H1 (cell line): ENCODE measurements around the gene PASK. TPM values are rescaled to one million over a fixed set of nuclear protein-coding genes. Genes with fewer than 3 reads are reported as not detected.

ENCODE experiments used
- CTCF ChIA-PET: fragments of 300-600 bp; sonication (Branson Sonifier 250); formaldehyde crosslinking; loops from one replicate; lab custom pipeline; 2021; ENCODE audit not compliant: partially characterized antibody; lab: Charles Lee
- POLR2A ChIA-PET: fragments of 300-600 bp; sonication (Branson Sonifier 250); formaldehyde crosslinking; loops from one replicate; lab custom pipeline; 2021; ENCODE audit warnings: inconsistent platforms; ENCODE audit not compliant: partially characterized antibody; lab: Charles Lee
- DNase-seq, 2 experiments: peaks; one replicate each; pipeline versions ENCODE4 v3.0.0 to v3.0.0-alpha.2; 2010 to 2022; ENCODE audit warnings: low spot score in 2 of 2, low read depth in 1 of 2, mixed read lengths in 1 of 2
- FAIRE-seq: peaks from 2 replicates; lab custom pipeline; 2011; peaks lifted over from hg19 to GRCh38; lab: Jason Lieb, UNC
- H2AFZ ChIP-seq: 2 replicates; pipeline ENCODE4 v1.8.1; 2012; ENCODE audit warnings: low read length, inconsistent platforms
- H2AK5ac ChIP-seq: 2 replicates; pipeline ENCODE4 v1.6.1; 2013; ENCODE audit warnings: low read depth, low read length
- H2BK120ac ChIP-seq: replicated peaks from 2 replicates; pipeline ENCODE3; 2013; ENCODE audit warnings: low read depth, low read length, inconsistent platforms
- H2BK12ac ChIP-seq: 2 replicates; pipeline ENCODE4 v1.6.1; 2013; ENCODE audit warnings: low read depth, low read length
- H2BK15ac ChIP-seq: 2 replicates; pipeline ENCODE4 v1.6.1; 2013; ENCODE audit warnings: low read length
- H2BK20ac ChIP-seq: 2 replicates; pipeline ENCODE4 v1.6.1; 2013; ENCODE audit warnings: low read length
- H2BK5ac ChIP-seq: 2 replicates; pipeline ENCODE4 v1.6.1; 2013; ENCODE audit warnings: low read depth, low read length
- H3K14ac ChIP-seq: 2 replicates; pipeline ENCODE4 v1.6.1; 2013; ENCODE audit warnings: inconsistent platforms; ENCODE audit not compliant: insufficient read length
- H3K18ac ChIP-seq: 2 replicates; pipeline ENCODE4 v1.6.1; 2013; ENCODE audit warnings: low read length; ENCODE audit errors: extremely low read depth
- H3K23ac ChIP-seq: 2 replicates; pipeline ENCODE4 v1.6.1; 2013; ENCODE audit warnings: inconsistent platforms; ENCODE audit not compliant: insufficient read length
- H3K23me2 ChIP-seq: 2 replicates; pipeline ENCODE4 v1.6.1; 2013; ENCODE audit warnings: low read depth, low read length
- H3K27ac ChIP-seq: 2 replicates; pipeline ENCODE4 v1.6.1; 2011; ENCODE audit warnings: low read depth, low read length, inconsistent platforms
- H3K27me3 ChIP-seq, 4 experiments: replicated peaks in 1 of 4; 1 replicate in 1 of 4; 2 replicates in 3 of 4; pipeline versions ENCODE4 v1.6.1 to v1.8.1; 2011 to 2013; ENCODE audit warnings: low read length in 3 of 4, mild to moderate bottlenecking in 3 of 4, inconsistent platforms in 2 of 4, mixed read lengths in 2 of 4, moderate library complexity in 1 of 4; ENCODE audit not compliant: control insufficient read depth in 3 of 4, insufficient read depth in 3 of 4; ENCODE audit errors: extremely low read depth in 1 of 4
- H3K36me3 ChIP-seq, 4 experiments: 2 replicates each; pipeline versions ENCODE4 v1.6.1 to v1.8.1; 2011 to 2013; ENCODE audit warnings: mild to moderate bottlenecking in 4 of 4, low read length in 3 of 4, moderate library complexity in 2 of 4, control low read depth in 1 of 4, inconsistent platforms in 1 of 4; ENCODE audit not compliant: insufficient read depth in 4 of 4, control insufficient read depth in 2 of 4
- H3K4ac ChIP-seq: replicated peaks from 2 replicates; pipeline ENCODE3; 2013; ENCODE audit warnings: low read length, low read depth, mixed read lengths, inconsistent platforms; ENCODE audit not compliant: insufficient read length
- H3K4me1 ChIP-seq, 4 experiments: replicated peaks in 1 of 4; 1 replicate in 1 of 4; 2 replicates in 3 of 4; pipeline versions ENCODE4 v1.6.1 to v1.8.1; 2011 to 2013; ENCODE audit warnings: low read length in 3 of 4, inconsistent platforms in 2 of 4, mixed read lengths in 1 of 4; ENCODE audit not compliant: insufficient read depth in 4 of 4, control insufficient read depth in 3 of 4
- H3K4me2 ChIP-seq, 2 experiments: 2 replicates each; pipeline versions ENCODE4 v1.6.1 to v1.8.1; 2011 to 2013; ENCODE audit warnings: low read depth in 2 of 2, low read length in 2 of 2, control low read depth in 1 of 2, inconsistent platforms in 1 of 2, mild to moderate bottlenecking in 1 of 2; ENCODE audit not compliant: insufficient read depth in 1 of 2
- H3K4me3 ChIP-seq, 4 experiments: fragments of 200-600, 300-600 bp in 1 of 4; sonication (generic), shearing (Covaris generic), sonication (Bioruptor Twin) in 1 of 4; 2 replicates each; pipeline versions ENCODE4 v1.5.1 to v1.8.1; 2011 to 2016; ENCODE audit warnings: low read length in 4 of 4, low read depth in 3 of 4, control low read depth in 2 of 4, inconsistent platforms in 2 of 4, mild to moderate bottlenecking in 2 of 4, mixed read lengths in 1 of 4, moderate library complexity in 1 of 4; ENCODE audit not compliant: insufficient read depth in 2 of 4; ENCODE audit errors: extremely low read depth in 1 of 4
- H3K56ac ChIP-seq: replicated peaks from 2 replicates; pipeline ENCODE3; 2013; ENCODE audit warnings: low read depth, mild to moderate bottlenecking, mixed read lengths, low read length, inconsistent platforms; ENCODE audit not compliant: insufficient read length
- H3K79me1 ChIP-seq: 2 replicates; pipeline ENCODE4 v1.6.1; 2013; ENCODE audit warnings: low read depth, low read length, control low read depth
- H3K79me2 ChIP-seq, 2 experiments: 2 replicates each; pipeline versions ENCODE4 v1.6.1 to v1.8.1; 2012 to 2013; ENCODE audit warnings: low read length in 2 of 2, mild to moderate bottlenecking in 2 of 2, inconsistent platforms in 1 of 2; ENCODE audit not compliant: insufficient read depth in 2 of 2, control insufficient read depth in 1 of 2
- H3K9ac ChIP-seq, 4 experiments: replicated peaks in 1 of 4; 1 replicate in 1 of 4; 2 replicates in 3 of 4; pipeline versions ENCODE4 v1.6.1 to v1.8.1; 2011 to 2013; ENCODE audit warnings: low read depth in 3 of 4, low read length in 3 of 4, control low read depth in 2 of 4, mild to moderate bottlenecking in 2 of 4, moderate library complexity in 2 of 4, inconsistent platforms in 1 of 4; ENCODE audit errors: extremely low read depth in 1 of 4
- H3K9me3 ChIP-seq, 2 experiments: 2 replicates each; pipeline versions ENCODE4 v1.6.1 to v1.8.1; 2012 to 2013; ENCODE audit warnings: mild to moderate bottlenecking in 2 of 2, moderate library complexity in 2 of 2, control low read depth in 1 of 2, inconsistent platforms in 1 of 2, low read depth in 1 of 2, low read length in 1 of 2, mixed read lengths in 1 of 2; ENCODE audit not compliant: insufficient read depth in 2 of 2
- H4K20me1 ChIP-seq, 2 experiments: replicated peaks in 1 of 2; 2 replicates each; pipeline versions ENCODE3 to v1.8.1; 2011 to 2013; ENCODE audit warnings: inconsistent platforms in 2 of 2, low read length in 2 of 2, mild to moderate bottlenecking in 1 of 2; ENCODE audit not compliant: insufficient read depth in 2 of 2, control insufficient read depth in 1 of 2
- H4K5ac ChIP-seq: 2 replicates; pipeline ENCODE4 v1.6.1; 2013; ENCODE audit warnings: low read length, low read depth, mixed read lengths, inconsistent platforms; ENCODE audit not compliant: insufficient read length
- H4K8ac ChIP-seq: 2 replicates; pipeline ENCODE4 v1.8.0; 2013; ENCODE audit warnings: mild to moderate bottlenecking, moderate library complexity, low read length, inconsistent platforms; ENCODE audit not compliant: insufficient read depth; ENCODE audit errors: extremely low read depth
- H4K91ac ChIP-seq: replicated peaks from 2 replicates; pipeline ENCODE3; 2013; ENCODE audit warnings: low read length, mixed read lengths, inconsistent platforms; ENCODE audit not compliant: insufficient read length
- BACH1 ChIP-seq: IDR thresholded peaks from 2 replicates; pipeline ENCODE4 v1.6.1; 2012; ENCODE audit warnings: low read length, improper control_type of control experiment
- FOSL1 ChIP-seq: IDR thresholded peaks from 2 replicates; pipeline ENCODE4 v1.6.1; 2011; ENCODE audit warnings: mild to moderate bottlenecking, low read depth, low read length, moderate library complexity; ENCODE audit not compliant: insufficient read depth
- PHF8 ChIP-seq: fragments of 200-600 bp; sonication (generic); conservative IDR thresholded peaks from 2 replicates; pipeline ENCODE4 v1.7.1; 2012; ENCODE audit warnings: low read depth, mild to moderate bottlenecking, inconsistent platforms, low read length, moderate library complexity
- TEAD4 ChIP-seq: IDR thresholded peaks from 2 replicates; pipeline ENCODE4 v1.6.1; 2012; ENCODE audit warnings: low read depth, low read length, inconsistent platforms, mixed read lengths
- YY1 ChIP-seq: IDR thresholded peaks from 2 replicates; pipeline ENCODE4 v1.6.1; 2011; ENCODE audit warnings: low read depth, mild to moderate bottlenecking, low read length
- ZNF274 ChIP-seq: IDR thresholded peaks from 2 replicates; pipeline ENCODE4 v1.7.0; 2012; ENCODE audit warnings: low read length, borderline replicate concordance; ENCODE audit errors: extremely low read depth
- WGBS, 2 experiments: shearing (Covaris generic) in 1 of 2; methylation state at CpG; one replicate each; pipeline versions ENCODE4 v1.1.6 to v1.1.7; 2013 to 2015; ENCODE audit warnings: low lambda C conversion rate in 2 of 2, mixed read lengths in 2 of 2, inconsistent platforms in 1 of 2, low coverage in 1 of 2, missing lambda C conversion rate in 1 of 2; ENCODE audit not compliant: insufficient replicate concordance in 2 of 2, insufficient coverage in 1 of 2, insufficient read length in 1 of 2; ENCODE audit errors: extremely low coverage in 1 of 2, missing lambda C conversion rate in 1 of 2; 5-methylcytosine and 5-hydroxymethylcytosine counted together
- polyA plus RNA-seq, 7 experiments: library from polyadenylated mRNA; depleted of rRNA in 3 of 7; stranded (reverse) in 5 of 7; unstranded in 2 of 7; fragments of >200 nt in 5 of 7; fragments of 200-250 nt in 2 of 7; gene quantifications; 1 replicate in 5 of 7; 2 replicates in 1 of 7; 4 replicates in 1 of 7; pipeline versions ENCODE4 v1.2.1 to v1.2.3, GENCODE V29; 2011 to 2013; ENCODE audit warnings: missing spikeins in 2 of 7, mixed read lengths in 2 of 7
- total RNA-seq: library from RNA; stranded (reverse); fragmentation: NEBNext Ultra II Directional; extraction: Animal tissue kit (Norgen Biotek cat#: 25700); gene quantifications from 2 replicates; pipeline ENCODE4 v1.2.1, GENCODE V29; 2021
- TF ChIP-seq, protein P1 (sequence below): IDR thresholded peaks from 2 replicates; pipeline ENCODE4 v1.6.1; 2012; ENCODE audit warnings: low read length, inconsistent platforms
- TF ChIP-seq, protein P2 (sequence below), 3 experiments: IDR thresholded peaks; 1 replicate in 2 of 3; 2 replicates in 1 of 3; pipeline versions ENCODE4 v1.5.1 to v1.6.1; 2011; ENCODE audit warnings: low read length in 3 of 3, mild to moderate bottlenecking in 3 of 3, inconsistent platforms in 2 of 3, low read depth in 1 of 3, moderate library complexity in 1 of 3; ENCODE audit not compliant: insufficient read depth in 1 of 3; ENCODE audit errors: control extremely low read depth in 1 of 3

The PASK gene
- total and polyA plus RNA-seq, 2 of the 8 experiments (the other 6 are each of a cell fraction or from before 2014, with no cell fraction given), result 20.5 to 66.1 TPM

DNA sequence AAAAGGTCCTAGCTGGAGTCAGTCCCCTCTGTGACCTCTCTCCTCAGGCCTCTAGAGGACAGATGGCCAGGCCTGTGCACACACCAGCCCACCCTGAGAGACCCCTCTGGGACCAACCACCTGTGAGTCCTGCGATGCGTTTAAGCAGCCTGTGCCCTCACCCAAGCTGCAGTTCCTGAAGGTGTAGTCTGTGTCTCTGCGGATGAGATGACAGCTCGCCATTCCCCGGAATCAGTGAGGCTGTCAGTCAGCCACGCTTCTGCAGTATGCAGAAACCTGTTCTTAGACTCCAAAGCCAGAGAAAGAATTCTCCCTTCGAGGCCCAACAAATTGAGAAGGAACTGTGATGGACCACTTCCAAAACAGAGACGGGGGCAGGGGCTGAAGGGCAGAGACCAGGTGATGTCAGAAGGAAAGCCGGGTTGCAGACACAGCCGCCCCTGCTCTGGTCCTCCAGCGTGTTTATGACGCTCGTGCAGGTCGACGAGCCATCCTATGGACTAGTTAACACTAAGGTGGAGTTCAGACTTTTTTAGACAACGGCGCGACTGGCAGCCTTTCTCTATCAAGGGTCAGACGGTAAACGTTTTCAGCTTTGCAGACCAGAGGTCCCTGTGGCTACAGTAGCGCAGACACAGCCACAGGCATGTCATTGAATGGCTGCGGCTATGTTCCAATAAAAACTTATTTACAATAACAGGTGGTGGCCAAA lies 57.4 kb downstream of the PASK start:
- peaks cover 13 to 37% (median 29%) of the 10 kb centered on the region in 4 experiments for H3K36me3 ChIP-seq
- no peaks in the 10 kb centered on the region for H3K27me3 ChIP-seq
- H3K23ac ChIP-seq, result no peak overlapping the region
- no peak overlapping the region for H2BK15ac ChIP-seq
- no peak for DNase-seq
- no peak overlapping the region for H2BK12ac ChIP-seq
- H3K27ac ChIP-seq, result no peak overlapping the region
- H2BK120ac ChIP-seq, result no peak overlapping the region
- no peak overlapping the region for H3K9ac ChIP-seq
- H3K79me2 ChIP-seq, result peaks cover 0 to 2% of the 10 kb centered on the region in 2 experiments; a peak in 1 of 4 replicates
- H3K56ac ChIP-seq, result no peak overlapping the region
- no peak overlapping the region for H3K18ac ChIP-seq
- no peak overlapping the region for H3K4me3 ChIP-seq
- WGBS, 2 experiments, result 93% methylated on average over 22 of the region's 22 CpGs; no CpG with 5 or more reads in 1 of the 2 experiments
- peaks cover 0 to 12% (median 6%) of the 10 kb centered on the region in 4 experiments; a peak in 5 of 7 replicates for H3K4me1 ChIP-seq
- no peak overlapping the region for H4K8ac ChIP-seq
- H3K4me2 ChIP-seq, result no peak overlapping the region
- no peaks in the 10 kb centered on the region for H3K23me2 ChIP-seq
- no peak overlapping the region for H3K14ac ChIP-seq
- peaks cover under 1% of the 10 kb centered on the region; the same call in 1 of the 2 replicates for H3K79me1 ChIP-seq
- H4K5ac ChIP-seq, result no peak overlapping the region
- no peaks in the 10 kb centered on the region for H3K9me3 ChIP-seq
- ChIA-PET POLR2A (interaction anchor here (0.9 to 2.1 kb wide), 2 partner anchors 10 kb away, joined by 4 to 7 read pairs; partner anchors contain the start of gene MTERF4), CTCF (interaction anchor here (0.7 to 3.0 kb wide), 5 partner anchors 10 to 177 kb away, joined by 3 to 10 read pairs (median 3); no protein-coding TSS in a partner anchor)
- no peak overlapping the region for H4K91ac ChIP-seq
- no peak overlapping the region for H2AK5ac ChIP-seq
- no peak overlapping the region for H2AFZ ChIP-seq
- no peak for FAIRE-seq
- H2BK20ac ChIP-seq, result no peak overlapping the region
- H3K4ac ChIP-seq, result no peak overlapping the region
- no peak overlapping the region for H2BK5ac ChIP-seq
- H4K20me1 ChIP-seq, result peaks cover 0 to 5% of the 10 kb centered on the region in 2 experiments
- TF ChIP-seq TEAD4, result no peak
- no peak for TF ChIP-seq BACH1
- no peak for TF ChIP-seq FOSL1
- TF ChIP-seq, protein P1, sequence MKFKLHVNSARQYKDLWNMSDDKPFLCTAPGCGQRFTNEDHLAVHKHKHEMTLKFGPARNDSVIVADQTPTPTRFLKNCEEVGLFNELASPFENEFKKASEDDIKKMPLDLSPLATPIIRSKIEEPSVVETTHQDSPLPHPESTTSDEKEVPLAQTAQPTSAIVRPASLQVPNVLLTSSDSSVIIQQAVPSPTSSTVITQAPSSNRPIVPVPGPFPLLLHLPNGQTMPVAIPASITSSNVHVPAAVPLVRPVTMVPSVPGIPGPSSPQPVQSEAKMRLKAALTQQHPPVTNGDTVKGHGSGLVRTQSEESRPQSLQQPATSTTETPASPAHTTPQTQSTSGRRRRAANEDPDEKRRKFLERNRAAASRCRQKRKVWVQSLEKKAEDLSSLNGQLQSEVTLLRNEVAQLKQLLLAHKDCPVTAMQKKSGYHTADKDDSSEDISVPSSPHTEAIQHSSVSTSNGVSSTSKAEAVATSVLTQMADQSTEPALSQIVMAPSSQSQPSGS, result no peak
- TF ChIP-seq PHF8, result no peak
- TF ChIP-seq, protein P2, sequence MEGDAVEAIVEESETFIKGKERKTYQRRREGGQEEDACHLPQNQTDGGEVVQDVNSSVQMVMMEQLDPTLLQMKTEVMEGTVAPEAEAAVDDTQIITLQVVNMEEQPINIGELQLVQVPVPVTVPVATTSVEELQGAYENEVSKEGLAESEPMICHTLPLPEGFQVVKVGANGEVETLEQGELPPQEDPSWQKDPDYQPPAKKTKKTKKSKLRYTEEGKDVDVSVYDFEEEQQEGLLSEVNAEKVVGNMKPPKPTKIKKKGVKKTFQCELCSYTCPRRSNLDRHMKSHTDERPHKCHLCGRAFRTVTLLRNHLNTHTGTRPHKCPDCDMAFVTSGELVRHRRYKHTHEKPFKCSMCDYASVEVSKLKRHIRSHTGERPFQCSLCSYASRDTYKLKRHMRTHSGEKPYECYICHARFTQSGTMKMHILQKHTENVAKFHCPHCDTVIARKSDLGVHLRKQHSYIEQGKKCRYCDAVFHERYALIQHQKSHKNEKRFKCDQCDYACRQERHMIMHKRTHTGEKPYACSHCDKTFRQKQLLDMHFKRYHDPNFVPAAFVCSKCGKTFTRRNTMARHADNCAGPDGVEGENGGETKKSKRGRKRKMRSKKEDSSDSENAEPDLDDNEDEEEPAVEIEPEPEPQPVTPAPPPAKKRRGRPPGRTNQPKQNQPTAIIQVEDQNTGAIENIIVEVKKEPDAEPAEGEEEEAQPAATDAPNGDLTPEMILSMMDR (IDR thresholded peaks at IDR 0.05; ENCODE audit: control extremely low read depth in 1 of 3, insufficient read depth in 1 of 3, low read depth in 1 of 3, low read length in 3 of 3), result no peak
- TF ChIP-seq YY1, result no peak
- TF ChIP-seq ZNF274, result no peak
